Neural progenitor cell (in vitro differentiated cells): Measurements from ENCODE around the gene ACOXL. TPM values are rescaled to one million over a fixed set of nuclear protein-coding genes. Genes with fewer than 3 reads are reported as not detected.
A peak's percentile ranks its signal among the peaks of the same experiment; 100 is the strongest.

Experiments used
- DNase-seq: peaks from one replicate; pipeline ENCODE4 v3.0.0-alpha.2; 2016; ENCODE audit warnings: low spot score
- H2AFZ ChIP-seq: fragments of 200-600 bp; sonication (generic); replicated peaks from 2 replicates; pipeline ENCODE4 v1.6.1; 2016; ENCODE audit warnings: antibody characterized with exemption
- H3F3A ChIP-seq: fragments of 200-600 bp; sonication (generic); 2 replicates; pipeline ENCODE4 v1.6.1; 2016; ENCODE audit warnings: antibody characterized with exemption, low read depth
- H3K27ac ChIP-seq: fragments of 200-600 bp; sonication (generic); 2 replicates; pipeline ENCODE4 v1.5.1; 2016; ENCODE audit warnings: mild to moderate bottlenecking
- H3K27me3 ChIP-seq: fragments of 200-600 bp; sonication (generic); 2 replicates; pipeline ENCODE4 v1.6.1; 2016; ENCODE audit warnings: mild to moderate bottlenecking, moderate library complexity
- H3K36me3 ChIP-seq: fragments of 200-600 bp; sonication (generic); 2 replicates; pipeline ENCODE4 v1.5.1; 2016
- H3K4me1 ChIP-seq: fragments of 200-600 bp; sonication (generic); 2 replicates; pipeline ENCODE4 v1.6.1; 2016; ENCODE audit warnings: mixed run types
- H3K4me2 ChIP-seq: fragments of 200-600 bp; sonication (generic); 2 replicates; pipeline ENCODE4 v1.6.1; 2016
- H3K4me3 ChIP-seq: fragments of 200-600 bp; sonication (generic); 2 replicates; pipeline ENCODE4 v1.5.1; 2016
- H3K79me2 ChIP-seq: fragments of 200-600 bp; sonication (generic); 2 replicates; pipeline ENCODE4 v1.6.1; 2016; ENCODE audit warnings: low read depth
- H3K9ac ChIP-seq: fragments of 200-600 bp; sonication (generic); 2 replicates; pipeline ENCODE4 v1.6.1; 2016
- H3K9me3 ChIP-seq: fragments of 200-600 bp; sonication (generic); 2 replicates; pipeline ENCODE4 v1.5.1; 2016; ENCODE audit warnings: low read depth
- H4K20me1 ChIP-seq: fragments of 200-600 bp; sonication (generic); 2 replicates; pipeline ENCODE4 v1.6.1; 2016; ENCODE audit warnings: low read depth
- H3K27ac Mint-ChIP-seq: 3 replicates; pipeline ENCODE4 v1.8.0; 2021; ENCODE audit warnings: mixed read lengths
- H3K27me3 Mint-ChIP-seq: 2 replicates; pipeline ENCODE4 v1.8.0; 2022; ENCODE audit warnings: low read depth, mild to moderate bottlenecking, inconsistent platforms, moderate library complexity, mixed read lengths; ENCODE audit not compliant: insufficient read depth
- H3K36me3 Mint-ChIP-seq: 3 replicates; pipeline ENCODE4 v1.8.0; 2021; ENCODE audit warnings: mixed read lengths
- H3K4me1 Mint-ChIP-seq: 3 replicates; pipeline ENCODE4 v1.8.0; 2021; ENCODE audit warnings: mixed read lengths
- H3K4me3 Mint-ChIP-seq: 3 replicates; pipeline ENCODE4 v1.8.0; 2021; ENCODE audit warnings: mild to moderate bottlenecking, moderate library complexity, mixed read lengths
- H3K9me3 Mint-ChIP-seq: 3 replicates; pipeline ENCODE4 v1.8.0; 2020; ENCODE audit warnings: mixed read lengths
- EZH2 ChIP-seq: fragments of 200-600 bp; sonication (generic); IDR thresholded peaks from 2 replicates; pipeline ENCODE4 v1.6.1; 2017; ENCODE audit warnings: antibody characterized with exemption, mild to moderate bottlenecking, moderate library complexity
- EZH2phosphoT487 ChIP-seq: fragments of 200-600 bp; sonication (generic); IDR thresholded peaks from 2 replicates; pipeline ENCODE4 v1.6.1; 2017; ENCODE audit warnings: antibody characterized with exemption
- total RNA-seq: library from RNA; depleted of rRNA; stranded (reverse); fragments of >200 nt; gene quantifications from 2 replicates; pipeline ENCODE4 v1.2.3, GENCODE V29; 2015; ENCODE audit warnings: low replicate concordance
- TF ChIP-seq, protein P1 (sequence below): fragments of 200-600 bp; sonication (generic); IDR thresholded peaks from 2 replicates; pipeline ENCODE4 v1.5.1; 2017; ENCODE audit warnings: antibody characterized with exemption, mild to moderate bottlenecking

Gene ACOXL
- total RNA-seq, 1 donor from 2014 or later: 2.9 TPM

DNA sequence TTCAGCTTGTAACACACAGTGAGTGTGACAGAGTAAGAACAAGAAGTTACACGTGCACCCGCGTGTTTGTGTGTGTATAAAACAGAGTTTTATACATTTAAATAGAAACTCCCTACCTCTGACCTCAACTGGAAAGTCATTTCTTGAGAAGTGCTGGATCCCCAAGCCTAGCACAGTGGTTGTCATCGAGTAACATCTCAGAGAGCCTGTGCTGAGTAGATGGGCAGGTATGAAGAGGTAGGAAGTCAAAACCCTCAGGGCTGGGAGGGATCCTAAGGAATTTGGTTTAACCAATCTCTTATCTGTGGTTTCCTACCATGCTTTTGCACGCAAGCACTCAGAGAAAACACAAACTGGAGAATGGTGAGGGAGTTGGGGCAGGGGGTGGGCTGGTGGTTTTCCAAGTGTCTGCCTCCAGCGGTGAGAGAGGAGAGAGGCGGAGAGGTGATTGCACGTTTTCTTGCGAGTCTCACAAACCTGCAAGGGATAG lies 9.2 kb downstream of the ACOXL start:
- Histone ChIP-seq H3K27me3 (no peaks in the 10 kb centered on the region), H2AFZ (peak overlapping the region; percentile 44), H3K9me3 (no peaks in the 10 kb centered on the region), H3K79me2 (peaks cover 69% of the 10 kb centered on the region), H3K4me3 (no peak overlapping the region), H3K36me3 (no peaks in the 10 kb centered on the region), H3K9ac (no peak overlapping the region), H4K20me1 (no peaks in the 10 kb centered on the region), H3K4me1 (no peaks in the 10 kb centered on the region), H3K27ac (no peak overlapping the region), H3F3A (no peaks in the 10 kb centered on the region), H3K4me2 (no peak overlapping the region)
- H3K36me3 Mint-ChIP-seq: no peaks in the 10 kb centered on the region
- TF ChIP-seq, protein P1, sequence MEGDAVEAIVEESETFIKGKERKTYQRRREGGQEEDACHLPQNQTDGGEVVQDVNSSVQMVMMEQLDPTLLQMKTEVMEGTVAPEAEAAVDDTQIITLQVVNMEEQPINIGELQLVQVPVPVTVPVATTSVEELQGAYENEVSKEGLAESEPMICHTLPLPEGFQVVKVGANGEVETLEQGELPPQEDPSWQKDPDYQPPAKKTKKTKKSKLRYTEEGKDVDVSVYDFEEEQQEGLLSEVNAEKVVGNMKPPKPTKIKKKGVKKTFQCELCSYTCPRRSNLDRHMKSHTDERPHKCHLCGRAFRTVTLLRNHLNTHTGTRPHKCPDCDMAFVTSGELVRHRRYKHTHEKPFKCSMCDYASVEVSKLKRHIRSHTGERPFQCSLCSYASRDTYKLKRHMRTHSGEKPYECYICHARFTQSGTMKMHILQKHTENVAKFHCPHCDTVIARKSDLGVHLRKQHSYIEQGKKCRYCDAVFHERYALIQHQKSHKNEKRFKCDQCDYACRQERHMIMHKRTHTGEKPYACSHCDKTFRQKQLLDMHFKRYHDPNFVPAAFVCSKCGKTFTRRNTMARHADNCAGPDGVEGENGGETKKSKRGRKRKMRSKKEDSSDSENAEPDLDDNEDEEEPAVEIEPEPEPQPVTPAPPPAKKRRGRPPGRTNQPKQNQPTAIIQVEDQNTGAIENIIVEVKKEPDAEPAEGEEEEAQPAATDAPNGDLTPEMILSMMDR: peak; percentile 22
- TF ChIP-seq EZH2phosphoT487: no peak
- H3K9me3 Mint-ChIP-seq: peaks cover 2% of the 10 kb centered on the region
- no peak overlapping the region for H3K27ac Mint-ChIP-seq
- no peak overlapping the region for H3K4me3 Mint-ChIP-seq
- peaks cover 9% of the 10 kb centered on the region for H3K27me3 Mint-ChIP-seq
- peak; percentile 23 for DNase-seq
- no peaks in the 10 kb centered on the region for H3K4me1 Mint-ChIP-seq

DNA sequence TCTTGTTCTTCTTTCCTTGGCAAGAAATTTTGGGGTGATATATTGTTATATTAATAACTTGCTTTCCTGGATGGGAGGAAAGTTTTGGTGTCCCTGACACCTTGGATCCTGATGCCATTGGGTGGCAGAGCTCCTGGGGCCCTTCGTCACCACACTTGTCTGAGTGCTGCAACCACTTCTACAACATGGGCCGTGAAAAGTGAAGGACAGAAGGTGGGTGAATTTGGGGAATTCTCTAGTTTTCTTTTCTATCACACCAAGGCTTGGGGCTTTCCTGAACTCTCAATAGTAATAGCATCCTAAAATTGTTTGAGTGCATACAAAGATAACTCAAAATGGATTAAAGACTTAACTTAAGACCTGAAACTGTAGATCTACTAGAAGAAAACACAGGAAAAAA lies 10.0 kb downstream of the ACOXL start:
- Mint-ChIP-seq H3K4me1 (no peaks in the 10 kb centered on the region), H3K27me3 (peaks cover 4% of the 10 kb centered on the region), H3K36me3 (no peaks in the 10 kb centered on the region), H3K4me3 (no peak overlapping the region), H3K27ac (no peak overlapping the region), H3K9me3 (no peaks in the 10 kb centered on the region)
- H3K79me2 ChIP-seq: peaks cover 67% of the 10 kb centered on the region
- H4K20me1 ChIP-seq: no peaks in the 10 kb centered on the region
- no peak for DNase-seq
- H3K9me3 ChIP-seq: no peaks in the 10 kb centered on the region
- H3K4me1 ChIP-seq: peaks cover 8% of the 10 kb centered on the region
- no peaks in the 10 kb centered on the region for H3F3A ChIP-seq
- TF ChIP-seq EZH2 (no peak), EZH2phosphoT487 (no peak)
- no peaks in the 10 kb centered on the region for H3K36me3 ChIP-seq
- no peak overlapping the region for H2AFZ ChIP-seq
- H3K27ac ChIP-seq: no peak overlapping the region
- no peak overlapping the region for H3K4me2 ChIP-seq
- no peak overlapping the region for H3K9ac ChIP-seq
- H3K27me3 ChIP-seq: no peaks in the 10 kb centered on the region
- no peak overlapping the region for H3K4me3 ChIP-seq

DNA sequence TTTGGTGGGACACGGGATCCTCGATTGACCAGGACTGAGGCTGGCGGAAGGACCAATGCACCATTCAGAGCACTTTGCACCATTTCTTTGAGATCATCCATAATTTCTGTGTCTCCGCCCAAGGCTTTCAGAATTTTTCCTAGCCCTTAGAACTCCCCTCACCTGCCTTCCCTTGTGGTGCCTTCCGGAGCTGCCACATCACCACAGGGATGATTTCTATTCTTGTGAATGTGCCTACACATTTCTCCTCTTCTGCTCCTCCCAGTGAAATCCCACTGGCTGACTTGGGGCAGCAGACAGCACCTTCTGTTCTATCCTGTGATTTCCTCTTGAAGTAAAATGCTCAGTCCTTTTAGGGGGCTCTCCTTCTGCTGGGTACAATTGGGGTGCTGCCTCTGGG lies 11.2 kb downstream of the ACOXL start:
- Histone ChIP-seq H4K20me1 (no peaks in the 10 kb centered on the region), H3K27ac (no peak overlapping the region), H3K36me3 (no peaks in the 10 kb centered on the region), H3K27me3 (no peaks in the 10 kb centered on the region), H3K4me3 (no peak overlapping the region), H3K79me2 (peaks cover 65% of the 10 kb centered on the region), H3F3A (peaks cover 10% of the 10 kb centered on the region), H3K9ac (no peak overlapping the region), H3K4me2 (no peak overlapping the region), H3K4me1 (peaks cover 20% of the 10 kb centered on the region), H2AFZ (no peak overlapping the region), H3K9me3 (no peaks in the 10 kb centered on the region)
- H3K36me3 Mint-ChIP-seq: no peaks in the 10 kb centered on the region
- H3K27me3 Mint-ChIP-seq: peaks cover 7% of the 10 kb centered on the region
- no peak overlapping the region for H3K27ac Mint-ChIP-seq
- H3K4me1 Mint-ChIP-seq: peaks cover 4% of the 10 kb centered on the region
- DNase-seq: no peak
- TF ChIP-seq, protein P1: no peak
- TF ChIP-seq EZH2phosphoT487 (no peak), EZH2 (no peak)
- no peaks in the 10 kb centered on the region for H3K9me3 Mint-ChIP-seq
- H3K4me3 Mint-ChIP-seq: no peak overlapping the region

DNA sequence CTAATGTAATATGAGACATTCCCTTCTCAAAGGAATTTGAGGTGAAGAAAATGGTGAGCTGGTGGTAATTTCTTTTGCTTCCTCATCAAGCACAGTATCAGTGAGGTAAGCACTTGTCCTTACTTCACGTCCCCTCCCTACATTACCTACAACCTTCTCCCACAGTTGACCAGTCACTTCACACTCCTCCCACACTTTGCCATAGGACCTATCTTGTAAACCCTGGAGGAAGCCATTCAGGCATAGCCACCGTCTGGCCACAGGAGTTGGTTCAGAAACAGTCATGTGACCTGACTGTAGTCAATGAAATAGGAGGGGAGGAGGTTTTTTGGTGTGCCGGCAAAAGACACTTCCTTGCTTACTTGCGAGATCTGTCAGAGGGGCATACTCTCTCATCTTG lies 12.1 kb downstream of the ACOXL start:
- Mint-ChIP-seq H3K4me3 (no peak overlapping the region), H3K4me1 (peaks cover 5% of the 10 kb centered on the region), H3K9me3 (no peaks in the 10 kb centered on the region), H3K27ac (no peak overlapping the region), H3K27me3 (peaks cover 8% of the 10 kb centered on the region), H3K36me3 (no peaks in the 10 kb centered on the region)
- Histone ChIP-seq H4K20me1 (no peaks in the 10 kb centered on the region), H3K4me1 (peaks cover 25% of the 10 kb centered on the region), H3K27me3 (no peaks in the 10 kb centered on the region), H3F3A (peaks cover 18% of the 10 kb centered on the region), H3K9me3 (no peaks in the 10 kb centered on the region), H3K9ac (no peak overlapping the region), H3K4me3 (no peak overlapping the region), H3K27ac (no peak overlapping the region), H3K79me2 (peaks cover 65% of the 10 kb centered on the region), H3K36me3 (no peaks in the 10 kb centered on the region), H2AFZ (no peak overlapping the region), H3K4me2 (no peak overlapping the region)
- DNase-seq: no peak
- TF ChIP-seq EZH2 (no peak), EZH2phosphoT487 (no peak)
- TF ChIP-seq, protein P1: no peak
